Mesendoderm (in vitro differentiated cells): ENCODE results near the gene CIC.
"Not testable (repeated sequence)": the region's sequence is repeated elsewhere in the genome, so short reads cannot be mapped to it uniquely, and the experiment has no call there.

Source experiments
- DNase-seq: peaks from one replicate; pipeline ENCODE4 v3.0.0; 2013
- H2AK5ac ChIP-seq: 2 replicates; pipeline ENCODE4 v1.6.1; 2013; ENCODE audit warnings: low read length, inconsistent platforms
- H2BK120ac ChIP-seq: 2 replicates; pipeline ENCODE4 v1.6.1; 2013; ENCODE audit warnings: low read depth, mild to moderate bottlenecking, low read length, moderate library complexity, mixed read lengths
- H2BK15ac ChIP-seq: replicated peaks from 2 replicates; pipeline ENCODE4 v1.6.1; 2013; ENCODE audit warnings: low read depth, mild to moderate bottlenecking, moderate library complexity
- H2BK5ac ChIP-seq: 2 replicates; pipeline ENCODE4 v1.6.1; 2013; ENCODE audit warnings: low read length, inconsistent platforms
- H3K18ac ChIP-seq: 2 replicates; pipeline ENCODE4 v1.6.1; 2013; ENCODE audit warnings: mild to moderate bottlenecking, low read length, mixed read lengths
- H3K23ac ChIP-seq: one replicate; pipeline ENCODE4 v1.6.1; 2013; ENCODE audit warnings: low read length
- H3K27ac ChIP-seq: 2 replicates; pipeline ENCODE4 v1.5.1; 2013; ENCODE audit warnings: low read depth, mild to moderate bottlenecking, inconsistent platforms, low read length, moderate library complexity
- H3K27me3 ChIP-seq: 2 replicates; pipeline ENCODE4 v1.6.1; 2013; ENCODE audit warnings: low read length, control low read depth, mild to moderate bottlenecking, inconsistent platforms; ENCODE audit not compliant: insufficient read depth, poor library complexity
- H3K36me3 ChIP-seq: 2 replicates; pipeline ENCODE4 v1.6.1; 2013; ENCODE audit warnings: low read length, inconsistent platforms; ENCODE audit not compliant: control insufficient read depth, insufficient read depth
- H3K4ac ChIP-seq: one replicate; pipeline ENCODE4 v1.6.1; 2013; ENCODE audit warnings: low read depth, mild to moderate bottlenecking, low read length, moderate library complexity
- H3K4me1 ChIP-seq: 2 replicates; pipeline ENCODE4 v1.6.1; 2013; ENCODE audit warnings: low read depth, low read length, inconsistent platforms; ENCODE audit not compliant: control insufficient read depth
- H3K4me2 ChIP-seq: 2 replicates; pipeline ENCODE4 v1.6.1; 2013; ENCODE audit warnings: low read length
- H3K4me3 ChIP-seq: 2 replicates; pipeline ENCODE4 v1.5.1; 2013; ENCODE audit warnings: mild to moderate bottlenecking, low read length
- H3K56ac ChIP-seq: one replicate; pipeline ENCODE4 v1.6.1; 2013; ENCODE audit warnings: low read length
- H3K79me1 ChIP-seq: 2 replicates; pipeline ENCODE4 v1.6.1; 2013; ENCODE audit warnings: low read length, inconsistent platforms
- H3K79me2 ChIP-seq: 2 replicates; pipeline ENCODE4 v1.6.1; 2013; ENCODE audit warnings: mild to moderate bottlenecking, low read length; ENCODE audit not compliant: control insufficient read depth, insufficient read depth
- H3K9ac ChIP-seq: 2 replicates; pipeline ENCODE4 v1.6.1; 2013; ENCODE audit warnings: low read length, inconsistent platforms
- H4K5ac ChIP-seq: one replicate; pipeline ENCODE4 v1.6.1; 2013; ENCODE audit warnings: low read length
- H4K8ac ChIP-seq: one replicate; pipeline ENCODE4 v1.6.1; 2013; ENCODE audit warnings: low read depth, mild to moderate bottlenecking, control low read depth, low read length, moderate library complexity
- WGBS: extraction: QIAGEN DNeasy Blood & Tissue Kit; methylation state at CpG from one replicate; pipeline ENCODE4 v1.1.7; 2013; ENCODE audit warnings: low lambda C conversion rate, missing lambda C conversion rate; ENCODE audit not compliant: insufficient coverage; ENCODE audit errors: extremely low coverage; 5-methylcytosine and 5-hydroxymethylcytosine counted together

The CIC gene

GRCh38 chr19:42335971-42336370, 66.9 kb downstream of the CIC start:
- Histone ChIP-seq H3K4me1 (no peaks in the 10 kb centered on the region), H3K18ac (no peak overlapping the region), H3K79me1 (no peaks in the 10 kb centered on the region), H2AK5ac (no peak overlapping the region), H3K4ac (no peak overlapping the region), H3K4me3 (no peak overlapping the region), H3K27ac (no peak overlapping the region), H2BK120ac (no peak overlapping the region), H3K56ac (no peak overlapping the region), H3K4me2 (no peak overlapping the region), H3K9ac (no peak overlapping the region), H3K36me3 (peaks cover 3% of the 10 kb centered on the region), H4K8ac (no peak overlapping the region), H3K27me3 (no peaks in the 10 kb centered on the region), H3K23ac (no peak overlapping the region), H2BK15ac (no peak overlapping the region), H4K5ac (no peak overlapping the region), H2BK5ac (no peak overlapping the region), H3K79me2 (no peaks in the 10 kb centered on the region)
- WGBS, result no CpG with 5 or more reads among the region's 19 CpGs
- DNase-seq, result no peak

DNA sequence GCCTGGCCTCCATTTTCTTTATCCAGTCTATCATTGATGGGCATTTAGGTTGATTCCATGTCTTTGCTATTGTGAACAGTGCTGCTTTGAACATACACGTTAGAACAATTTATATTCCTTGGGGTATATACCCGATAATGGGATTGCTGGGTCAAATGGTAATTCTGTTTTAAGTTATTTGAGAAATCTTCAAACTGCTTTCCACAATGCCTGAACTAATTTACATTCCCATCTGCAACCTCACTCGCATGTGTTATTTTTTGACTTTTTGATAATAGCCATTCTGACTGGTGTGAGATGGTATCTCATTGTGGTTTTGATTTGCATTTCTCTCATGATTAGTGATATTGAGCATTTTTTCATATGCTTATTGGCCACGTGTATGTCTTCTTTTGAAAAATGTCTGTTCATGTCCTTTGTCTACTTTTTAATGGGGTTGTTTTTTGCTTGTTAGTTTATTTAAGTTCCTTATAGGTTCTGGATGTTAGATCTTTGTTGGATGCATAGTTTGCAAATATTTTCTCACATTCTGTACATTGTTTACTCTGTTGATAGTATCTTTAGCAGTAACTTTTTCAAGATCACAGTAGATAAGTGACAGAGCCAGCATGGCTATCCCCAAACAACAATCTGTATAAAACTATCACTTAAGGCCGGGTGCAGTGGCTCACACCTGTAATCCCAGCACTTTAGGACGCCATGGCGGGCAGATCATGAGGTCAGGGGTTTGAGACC, 70.2 kb downstream of the CIC start:
- not testable (repeated sequence) for H2BK120ac ChIP-seq, H3K79me2 ChIP-seq, H3K4me3 ChIP-seq, H3K27me3 ChIP-seq, H4K5ac ChIP-seq, H3K27ac ChIP-seq, H3K4me1 ChIP-seq, H3K36me3 ChIP-seq, H3K56ac ChIP-seq, DNase-seq, H2AK5ac ChIP-seq, H3K23ac ChIP-seq, H3K4me2 ChIP-seq, H3K9ac ChIP-seq, H2BK15ac ChIP-seq, H3K18ac ChIP-seq, H4K8ac ChIP-seq, H3K79me1 ChIP-seq, H2BK5ac ChIP-seq, H3K4ac ChIP-seq
- WGBS, result no CpG with 5 or more reads among the region's 7 CpGs

GRCh38 chr19:42339922-42340321, 70.9 kb downstream of the CIC start:
- H3K18ac ChIP-seq, H3K4me3 ChIP-seq, H2BK120ac ChIP-seq, H3K56ac ChIP-seq, H3K4ac ChIP-seq, H3K23ac ChIP-seq, H3K9ac ChIP-seq, H4K5ac ChIP-seq, H3K4me2 ChIP-seq, H2BK15ac ChIP-seq, DNase-seq, H3K79me2 ChIP-seq, H4K8ac ChIP-seq, H2AK5ac ChIP-seq, H3K27ac ChIP-seq, H2BK5ac ChIP-seq, H3K4me1 ChIP-seq, H3K27me3 ChIP-seq, H3K79me1 ChIP-seq, H3K36me3 ChIP-seq: not testable (repeated sequence)
- WGBS, result no CpG with 5 or more reads among the region's 4 CpGs

- no peak overlapping the region for H3K4me3 ChIP-seq
- H3K23ac ChIP-seq, result no peak overlapping the region
- no peak overlapping the region for H3K4ac ChIP-seq
- no peak overlapping the region for H2BK5ac ChIP-seq
- no peak overlapping the region for H3K9ac ChIP-seq
- no peak overlapping the region for H4K8ac ChIP-seq
- H3K36me3 ChIP-seq, result no peaks in the 10 kb centered on the region
- H3K27ac ChIP-seq, result no peak overlapping the region
- H2BK120ac ChIP-seq, result no peak overlapping the region
- H3K56ac ChIP-seq, result no peak overlapping the region
- no peaks in the 10 kb centered on the region for H3K79me1 ChIP-seq
- H2AK5ac ChIP-seq, result no peak overlapping the region
- H3K4me1 ChIP-seq, result no peaks in the 10 kb centered on the region
- H3K79me2 ChIP-seq, result no peaks in the 10 kb centered on the region
- DNase-seq, result peak; percentile 28
- H3K27me3 ChIP-seq, result no peaks in the 10 kb centered on the region
- no peak overlapping the region for H2BK15ac ChIP-seq
- WGBS, result no CpG with 5 or more reads among the region's 17 CpGs
- H3K18ac ChIP-seq, result no peak overlapping the region
- H4K5ac ChIP-seq, result no peak overlapping the region
- H3K4me2 ChIP-seq, result no peak overlapping the region
Observed at GRCh38 chr19:42343344-42344110, 74.5 kb downstream of the CIC start.

DNA sequence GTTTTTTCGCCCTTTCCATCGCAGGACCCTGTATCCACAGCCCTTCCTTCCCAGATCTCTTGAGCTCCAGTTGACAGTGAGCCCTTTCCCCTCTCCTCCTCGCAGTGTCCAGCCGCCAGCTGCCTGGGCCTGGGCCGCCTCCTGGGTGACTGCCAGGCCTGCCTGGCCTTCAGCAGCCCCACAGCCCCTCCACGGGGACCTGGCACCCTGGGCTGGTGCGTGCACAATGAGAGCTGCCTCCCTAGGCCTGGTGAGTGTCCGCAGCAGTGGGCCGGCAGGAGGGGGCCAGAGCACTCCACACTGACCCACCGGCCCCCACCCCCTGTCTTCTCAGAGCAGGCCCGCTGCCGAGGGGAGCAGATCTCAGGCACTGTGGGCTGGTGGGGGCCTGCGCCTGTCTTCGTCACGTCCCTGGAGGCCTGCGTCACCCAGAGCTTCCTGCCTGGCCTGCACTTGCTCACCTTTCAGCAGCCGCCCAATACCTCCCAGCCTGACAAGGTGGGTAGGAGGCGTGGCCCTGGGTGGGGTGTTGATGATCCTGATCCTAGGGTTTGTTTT, 75.4 kb downstream of the CIC start:
- no peaks in the 10 kb centered on the region for H3K4me1 ChIP-seq
- no peak overlapping the region for H3K56ac ChIP-seq
- no peak overlapping the region for H2BK5ac ChIP-seq
- no peak for DNase-seq
- no peak overlapping the region for H3K27ac ChIP-seq
- no peak overlapping the region for H3K4me3 ChIP-seq
- no CpG with 5 or more reads among the region's 18 CpGs for WGBS
- H2BK15ac ChIP-seq, result no peak overlapping the region
- no peaks in the 10 kb centered on the region for H3K79me2 ChIP-seq
- H3K79me1 ChIP-seq, result no peaks in the 10 kb centered on the region
- no peak overlapping the region for H3K4me2 ChIP-seq
- no peaks in the 10 kb centered on the region for H3K27me3 ChIP-seq
- H3K23ac ChIP-seq, result no peak overlapping the region
- no peak overlapping the region for H2BK120ac ChIP-seq
- H4K5ac ChIP-seq, result no peak overlapping the region
- no peak overlapping the region for H2AK5ac ChIP-seq
- H3K36me3 ChIP-seq, result no peaks in the 10 kb centered on the region
- no peak overlapping the region for H3K4ac ChIP-seq
- no peak overlapping the region for H4K8ac ChIP-seq
- no peak overlapping the region for H3K9ac ChIP-seq
- no peak overlapping the region for H3K18ac ChIP-seq
